A549 treated with AZD2906 at 1 μM for 4 hours (cell line): ENCODE measurements around the gene GBA2. TPM values are rescaled to one million over a fixed set of nuclear protein-coding genes. Genes with fewer than 3 reads are reported as not detected.

ENCODE experiments used
- total RNA-seq: library from RNA; stranded (reverse); fragments of 200-300 nt; extraction: Qiagen RNA extraction; gene quantifications from 5 replicates; pipeline ENCODE4 v1.2.3, GENCODE V29; 2022

Gene GBA2
- 28.4 to 39.2 TPM (median 31.7 TPM) in 5 replicates for total RNA-seq

DNA sequence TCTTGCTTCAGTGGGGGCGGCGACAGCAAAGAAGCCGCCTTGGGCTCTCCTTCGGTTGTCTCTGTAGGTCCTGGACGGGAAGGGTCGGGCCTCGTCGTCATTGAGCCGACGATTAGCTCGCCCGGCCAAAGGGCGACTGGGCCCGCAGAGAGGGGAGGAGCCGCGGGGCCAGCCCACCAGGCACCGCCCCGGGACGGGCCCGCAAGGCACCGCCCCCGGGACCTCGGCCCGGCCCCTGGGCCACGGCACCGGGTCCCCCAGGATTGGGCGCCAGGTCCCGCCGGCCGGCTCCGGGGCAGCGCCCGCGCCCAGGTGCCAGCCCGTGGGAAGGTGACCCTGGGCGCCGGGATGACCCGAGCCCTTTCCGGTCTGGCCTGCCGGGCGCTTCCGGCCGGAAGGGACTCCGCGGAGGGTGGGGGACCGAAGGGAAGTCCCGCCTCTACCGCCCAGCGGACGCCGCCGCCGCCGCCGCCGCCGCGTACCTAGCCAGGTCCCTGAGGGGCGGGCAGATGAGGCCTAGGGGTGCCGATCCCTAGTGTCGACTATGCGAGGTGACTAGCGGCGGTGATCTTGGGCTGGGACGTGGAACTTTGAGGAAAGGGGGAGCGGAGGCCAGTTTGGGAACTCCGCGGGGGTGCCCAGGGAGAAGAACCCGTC is at the start of gene GBA2, which contains the start of gene RGP1:
TSS of gene GBA2 (minus strand) at position 371 of the 657 bp plus-strand sequence. CDS start 524 bp downstream, outside the sequence.
TSS of gene RGP1 (plus strand) at position 430 of the 657 bp plus-strand sequence. CDS start 469 bp downstream, outside the sequence.

GRCh38 chr9:35791297-35791921 is 42.4 kb upstream of the GBA2 start, which contains the start of gene NPR2:
Gene NPR2, plus strand, starts transcription at chr9:35791591. Its CDS starts 818 bp downstream, at chr9:35792409.

DNA sequence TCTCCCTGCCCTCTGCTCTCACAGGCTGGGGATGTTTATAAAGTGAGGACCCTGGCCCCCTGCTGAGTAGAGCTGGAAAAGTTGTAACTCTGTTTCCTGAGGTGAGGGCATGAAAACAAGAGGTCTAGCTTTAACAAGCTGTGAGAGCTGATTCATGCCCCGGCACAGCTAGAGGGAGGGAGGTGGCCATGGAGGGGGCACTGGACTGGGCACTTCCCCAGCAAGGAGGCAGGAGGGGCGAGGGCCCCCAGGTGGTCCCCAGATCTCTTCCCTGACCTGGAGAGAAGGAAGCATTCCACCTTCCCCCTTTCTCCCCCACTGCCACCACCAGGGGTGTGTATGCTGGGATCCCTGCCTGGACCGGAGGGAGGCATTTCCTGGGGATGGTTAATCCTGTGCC is 5.2 kb upstream of the GBA2 start, which contains the start of gene MSMP:
TSS of gene MSMP (minus strand) at position 13 of the 400 bp plus-strand sequence. CDS start 147 bp downstream, outside the sequence.

DNA sequence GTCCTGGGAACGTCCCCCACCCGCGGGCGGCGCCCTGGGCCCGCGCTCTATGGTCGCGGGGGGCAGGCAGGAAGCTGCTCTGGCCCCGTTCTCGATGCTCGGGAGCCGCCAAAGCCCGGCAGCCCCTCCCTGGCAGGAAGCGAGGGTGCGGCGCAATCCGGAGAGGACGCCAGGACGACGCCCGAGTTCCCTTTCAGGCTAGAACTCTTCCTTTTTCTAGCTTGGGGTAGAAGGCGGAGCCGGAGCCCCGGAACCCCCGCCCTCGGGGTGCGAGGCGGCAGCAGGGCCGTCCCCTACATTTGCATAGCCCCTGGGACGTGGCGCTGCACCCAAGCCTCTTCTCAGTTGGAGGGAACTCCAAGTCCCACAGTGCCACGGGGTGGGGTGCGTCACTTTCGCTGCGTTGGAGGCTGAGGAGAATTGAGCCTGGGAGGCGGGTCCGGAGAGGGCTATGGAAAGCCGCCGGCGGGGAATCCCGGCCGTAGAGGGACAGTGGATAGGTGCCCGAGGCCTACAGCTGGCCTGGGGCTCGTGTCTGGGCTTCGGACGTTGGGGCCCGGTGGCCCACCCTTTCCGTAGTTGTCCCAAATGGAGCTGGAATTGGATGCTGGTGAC is 16.7 kb downstream of the GBA2 start, which contains the start of the genes CREB3 and TLN1:
TSS of gene CREB3 (plus strand) at position 482 of the 615 bp plus-strand sequence. CDS start at position 589, 107 bp downstream.
TSS of gene TLN1 (minus strand) at position 11 of the 615 bp plus-strand sequence. CDS start 6,501 bp downstream, outside the sequence.

GRCh38 chr9:35689542-35690293 is 59.3 kb downstream of the GBA2 start, which contains the start of gene TPM2:
Gene TPM2, minus strand, starts transcription at chr9:35689925. Its CDS starts 108 bp downstream, at chr9:35689817.

Other genes starting within 250 kb of the GBA2 start
- 21.8 to 29.3 TPM (median 28.4 TPM) in 5 replicates for gene TESK1, start 144.0 kb downstream of the GBA2 start, total RNA-seq
- 0.15 to 0.22 TPM (median 0.17 TPM) in 4 of 5 replicates, not detected in the other for gene CD72, start 130.8 kb downstream of the GBA2 start, total RNA-seq
- 0.07 TPM in 1 of 5 replicates, not detected in the others for gene SIT1, start 98.3 kb downstream of the GBA2 start, total RNA-seq
- gene RMRP, start 91.2 kb downstream of the GBA2 start, total RNA-seq: 5.1 to 14.3 TPM (median 9.2 TPM) in 4 of 5 replicates, not detected in the other
- gene CCDC107, start 90.9 kb downstream of the GBA2 start, total RNA-seq: 25.4 to 33.7 TPM (median 32.3 TPM) in 5 replicates
- gene ARHGEF39, start 84.0 kb downstream of the GBA2 start, total RNA-seq: 11.1 to 18.8 TPM (median 16.6 TPM) in 5 replicates
- gene CA9, start 75.3 kb downstream of the GBA2 start, total RNA-seq: 6.0 to 10.6 TPM (median 8.0 TPM) in 5 replicates
- 647 to 712 TPM (median 698 TPM) in 5 replicates for gene TPM2, start 59.3 kb downstream of the GBA2 start, total RNA-seq
- 118 to 145 TPM (median 125 TPM) in 5 replicates for gene TLN1, start 17.0 kb downstream of the GBA2 start, total RNA-seq
- 54.4 to 63.2 TPM (median 57.3 TPM) in 5 replicates for gene CREB3, start 16.6 kb downstream of the GBA2 start, total RNA-seq
- 13.5 to 17.7 TPM (median 14.7 TPM) in 5 replicates for gene RGP1, start 59 bp upstream of the GBA2 start, total RNA-seq
- 0.15 to 0.38 TPM (median 0.23 TPM) in 4 of 5 replicates, not detected in the other for gene MSMP, start 5.0 kb upstream of the GBA2 start, total RNA-seq
- gene NPR2, start 42.4 kb upstream of the GBA2 start, total RNA-seq: 4.2 to 6.3 TPM (median 4.6 TPM) in 5 replicates
- 0.34 to 0.52 TPM (median 0.35 TPM) in 5 replicates for gene SPAG8, start 63.0 kb upstream of the GBA2 start, total RNA-seq
- gene HINT2, start 65.8 kb upstream of the GBA2 start, total RNA-seq: 69.1 to 112 TPM (median 101 TPM) in 5 replicates
- not detected in 5 replicates for gene FAM221B, start 79.5 kb upstream of the GBA2 start, total RNA-seq
- 2.4 to 3.5 TPM (median 3.4 TPM) in 5 replicates for gene TMEM8B, start 80.0 kb upstream of the GBA2 start, total RNA-seq
- gene OR13J1, start 121.2 kb upstream of the GBA2 start, total RNA-seq: not detected in 5 replicates
- gene HRCT1, start 157.0 kb upstream of the GBA2 start, total RNA-seq: 0.22 to 0.51 TPM (median 0.34 TPM) in 5 replicates
- 0.05 to 0.09 TPM (median 0.06 TPM) in 4 of 5 replicates, not detected in the other for gene SPAAR, start 160.3 kb upstream of the GBA2 start, total RNA-seq
- gene OR2S2, start 208.9 kb upstream of the GBA2 start, total RNA-seq: not detected in 5 replicates